Measurements from ENCODE around the gene IGFBP4. TPM values are rescaled to one million over a fixed set of nuclear protein-coding genes. Genes with fewer than 3 reads are reported as not detected.

The IGFBP4 gene
- total RNA-seq, 6 donors from 2014 or later: 80.7 to 524 (median 169) TPM

GRCh38 chr17:40483679-40484078 lies 40.4 kb downstream of the IGFBP4 start:
- Histone ChIP-seq H3K27ac (no peak overlapping the region), H3K9me3 (no peaks in the 10 kb centered on the region), H3K36me3 (no peaks in the 10 kb centered on the region), H3K27me3 (no peaks in the 10 kb centered on the region), H3K4me1 (peaks cover 13 to 44% (median 25%) of the 10 kb centered on the region in 4 donors), H3K4me3 (no peak overlapping the region)
- WGBS, 2 donors: 92 to 99% methylated on average over 4 of the region's 4 CpGs
- TF ChIP-seq EP300 (IDR thresholded peaks at IDR 0.05) (no peak), POLR2A (IDR thresholded peaks at IDR 0.05) (no peak), POLR2AphosphoS5 (IDR thresholded peaks at IDR 0.05) (no peak)
- TF ChIP-seq, protein P1, sequence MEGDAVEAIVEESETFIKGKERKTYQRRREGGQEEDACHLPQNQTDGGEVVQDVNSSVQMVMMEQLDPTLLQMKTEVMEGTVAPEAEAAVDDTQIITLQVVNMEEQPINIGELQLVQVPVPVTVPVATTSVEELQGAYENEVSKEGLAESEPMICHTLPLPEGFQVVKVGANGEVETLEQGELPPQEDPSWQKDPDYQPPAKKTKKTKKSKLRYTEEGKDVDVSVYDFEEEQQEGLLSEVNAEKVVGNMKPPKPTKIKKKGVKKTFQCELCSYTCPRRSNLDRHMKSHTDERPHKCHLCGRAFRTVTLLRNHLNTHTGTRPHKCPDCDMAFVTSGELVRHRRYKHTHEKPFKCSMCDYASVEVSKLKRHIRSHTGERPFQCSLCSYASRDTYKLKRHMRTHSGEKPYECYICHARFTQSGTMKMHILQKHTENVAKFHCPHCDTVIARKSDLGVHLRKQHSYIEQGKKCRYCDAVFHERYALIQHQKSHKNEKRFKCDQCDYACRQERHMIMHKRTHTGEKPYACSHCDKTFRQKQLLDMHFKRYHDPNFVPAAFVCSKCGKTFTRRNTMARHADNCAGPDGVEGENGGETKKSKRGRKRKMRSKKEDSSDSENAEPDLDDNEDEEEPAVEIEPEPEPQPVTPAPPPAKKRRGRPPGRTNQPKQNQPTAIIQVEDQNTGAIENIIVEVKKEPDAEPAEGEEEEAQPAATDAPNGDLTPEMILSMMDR (IDR thresholded peaks at IDR 0.05): no peak
- DNase-seq: no peak
- no peak for ATAC-seq (ENCODE audit: low FRiP score in 2 of 2)

DNA sequence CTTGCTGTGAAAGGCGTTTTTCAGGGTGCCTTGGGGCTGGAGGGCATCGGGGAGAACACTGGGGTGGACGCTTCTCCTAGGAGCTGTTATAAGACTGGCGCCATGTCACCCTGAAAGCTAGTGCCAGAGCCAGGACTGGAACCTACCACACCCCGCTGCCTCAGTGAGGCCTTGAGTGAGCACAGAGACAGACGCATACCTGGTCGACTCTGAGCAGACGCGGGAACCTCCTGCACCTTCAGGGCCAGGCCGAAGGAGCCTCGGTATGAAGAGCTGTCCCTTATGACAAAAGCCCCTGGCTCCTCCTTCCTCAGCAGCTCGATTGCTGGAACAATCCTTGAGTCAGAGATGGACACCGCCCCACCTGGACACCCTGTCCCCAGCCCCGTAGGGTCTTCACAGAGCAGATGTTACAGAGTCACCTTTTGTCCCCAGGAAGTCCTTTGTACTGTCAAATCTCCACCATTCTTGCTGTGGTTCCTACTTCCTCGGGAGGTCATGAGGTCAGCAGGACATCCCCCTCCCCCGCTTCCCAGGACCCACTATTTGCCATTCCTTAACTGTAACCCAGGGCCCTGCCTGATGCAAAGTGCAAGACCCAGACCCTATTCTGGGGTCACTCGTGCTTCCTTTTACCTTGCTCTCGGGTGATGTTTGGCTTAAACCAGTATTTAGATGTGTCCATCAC lies 41.2 kb downstream of the IGFBP4 start:
- Histone ChIP-seq H3K4me3 (no peak overlapping the region), H3K36me3 (no peaks in the 10 kb centered on the region), H3K9me3 (no peaks in the 10 kb centered on the region), H3K27me3 (no peaks in the 10 kb centered on the region), H3K27ac (no peak overlapping the region), H3K4me1 (peaks cover 13 to 42% (median 25%) of the 10 kb centered on the region in 4 donors)
- WGBS, 2 donors: 86 to 87% methylated on average over 10 to 18 of the region's 18 CpGs
- DNase-seq: no peak
- TF ChIP-seq EP300 (IDR thresholded peaks at IDR 0.05) (no peak), POLR2A (IDR thresholded peaks at IDR 0.05) (no peak)
- no peak for ATAC-seq (ENCODE audit: low FRiP score in 2 of 2)

GRCh38 chr17:40484973-40485530 lies 41.8 kb downstream of the IGFBP4 start:
- DNase-seq: no peak
- Histone ChIP-seq H3K4me1 (peaks cover 9 to 42% (median 21%) of the 10 kb centered on the region in 4 donors), H3K27me3 (no peaks in the 10 kb centered on the region), H3K27ac (no peak overlapping the region), H3K9me3 (no peaks in the 10 kb centered on the region), H3K36me3 (no peaks in the 10 kb centered on the region), H3K4me3 (no peak overlapping the region)
- no peak for ATAC-seq (ENCODE audit: low FRiP score in 2 of 2)
- 79 to 93% methylated on average over 7 of the region's 7 CpGs for WGBS, 2 donors
- TF ChIP-seq POLR2AphosphoS5 (IDR thresholded peaks at IDR 0.05) (no peak), POLR2A (IDR thresholded peaks at IDR 0.05) (no peak), EP300 (IDR thresholded peaks at IDR 0.05) (no peak)
- TF ChIP-seq, protein P1 (IDR thresholded peaks at IDR 0.05): no peak

DNA sequence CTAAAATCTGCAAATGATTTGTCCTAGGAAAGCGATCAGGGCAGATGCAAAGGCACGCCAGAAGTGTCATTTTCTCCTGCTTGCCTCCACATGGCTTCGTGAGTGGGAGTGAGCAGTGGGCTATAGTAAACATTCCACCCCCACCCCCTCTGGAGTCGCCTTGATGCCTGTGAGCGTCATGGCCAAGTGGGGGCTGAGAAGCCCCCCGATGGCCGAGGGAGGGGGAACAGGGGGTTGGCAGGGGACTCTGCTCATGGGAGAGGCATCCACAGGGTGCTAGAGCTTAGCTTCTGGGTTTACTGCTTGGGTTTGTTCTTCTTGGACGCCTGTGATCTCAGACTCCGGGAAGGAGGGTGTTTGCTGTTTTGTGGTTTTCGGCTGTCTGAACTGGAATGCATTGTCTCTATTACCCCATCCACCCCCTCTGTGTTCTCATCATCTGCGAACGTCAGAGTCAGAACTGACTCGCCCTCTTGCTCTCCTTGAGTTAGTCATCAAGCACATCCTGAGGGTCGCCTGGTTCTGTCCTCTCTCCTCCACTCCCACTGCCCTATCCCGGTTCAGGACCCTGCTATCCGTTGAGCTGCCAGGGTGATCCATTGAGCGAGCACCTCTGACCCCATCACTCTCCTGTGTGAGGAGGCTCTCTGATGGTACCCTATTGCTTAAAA lies 42.7 kb downstream of the IGFBP4 start:
- ATAC-seq (ENCODE audit: low FRiP score in 2 of 2) (peak; percentile 67 to 85), DNase-seq (no peak)
- peak overlapping the region; percentile 4 to 54 (median 36) for H3K27ac ChIP-seq
- no peaks in the 10 kb centered on the region for H3K36me3 ChIP-seq
- H3K9me3 ChIP-seq: no peaks in the 10 kb centered on the region
- no peaks in the 10 kb centered on the region for H3K27me3 ChIP-seq
- TF ChIP-seq POLR2AphosphoS5 (IDR thresholded peaks at IDR 0.05): peak in 1 of 2 donors; percentile 38
- TF ChIP-seq POLR2A (IDR thresholded peaks at IDR 0.05): no peak
- TF ChIP-seq EP300 (IDR thresholded peaks at IDR 0.05): peak in 1 of 4 donors; percentile 20
- TF ChIP-seq, protein P1 (IDR thresholded peaks at IDR 0.05): no peak
- 66% methylated on average over 16 to 17 of the region's 17 CpGs for WGBS, 2 donors
- H3K4me1 ChIP-seq: peaks cover 7 to 39% (median 21%) of the 10 kb centered on the region in 4 donors
- no peak overlapping the region for H3K4me3 ChIP-seq
